HG03025 (cell line): Measurements from ENCODE around the gene STYX.
A peak's percentile ranks its signal among the peaks of the same experiment; 100 is the strongest.

Experiments
- ATAC-seq: cut with Tn5 transposase; IDR thresholded peaks from one replicate; pipeline ENCODE4 v1.9.1; 2021; ENCODE audit warnings: mild to moderate bottlenecking, moderate library complexity; ENCODE audit not compliant: unreplicated experiment, low FRiP score

The STYX gene

GRCh38 chr14:52783206-52783605 is 53.2 kb downstream of the STYX start:
- no peak for ATAC-seq

- ATAC-seq = no peak
Observed at GRCh38 chr14:52786887-52787286, 56.9 kb downstream of the STYX start.

GRCh38 chr14:52789118-52789517 is 59.2 kb downstream of the STYX start:
- ATAC-seq = no peak

GRCh38 chr14:52790011-52790755 is 60.2 kb downstream of the STYX start:
- ATAC-seq = no peak

GRCh38 chr14:52790756-52791222 is 60.8 kb downstream of the STYX start:
- ATAC-seq = no peak

GRCh38 chr14:52791223-52792096 is 61.5 kb downstream of the STYX start, which contains the start of gene GNPNAT1:
Gene GNPNAT1, minus strand, starts transcription at chr14:52791607. Its CDS starts 6,957 bp downstream, at chr14:52784650.
- peak; percentile 94 for ATAC-seq

- no peak for ATAC-seq
Observed at GRCh38 chr14:52792097-52792415, 62.1 kb downstream of the STYX start.

- ATAC-seq = no peak
Observed at GRCh38 chr14:52793061-52793460, 63.1 kb downstream of the STYX start.

GRCh38 chr14:52797653-52798052 is 67.7 kb downstream of the STYX start:
- no peak for ATAC-seq

- no peak for ATAC-seq
Observed at GRCh38 chr14:52798826-52799225, 68.9 kb downstream of the STYX start.

GRCh38 chr14:52801014-52801712 is 71.2 kb downstream of the STYX start:
- no peak for ATAC-seq

- no peak for ATAC-seq
Observed at GRCh38 chr14:52802597-52802996, 72.6 kb downstream of the STYX start.

- ATAC-seq = no peak
Observed at GRCh38 chr14:52806115-52806514, 76.1 kb downstream of the STYX start.

GRCh38 chr14:52808101-52808500 is 78.1 kb downstream of the STYX start:
- ATAC-seq = no peak

- ATAC-seq = no peak
Observed at GRCh38 chr14:52821805-52822250, 91.9 kb downstream of the STYX start.

- ATAC-seq = no peak
Observed at GRCh38 chr14:52824462-52824861, 94.5 kb downstream of the STYX start.
